Neuronal stem cell (in vitro differentiated cells): ENCODE measurements around the gene NTPCR.
A peak's percentile ranks its signal among the peaks of the same experiment; 100 is the strongest.

Experiments used
- DNase-seq: peaks from one replicate; pipeline ENCODE4 v3.0.0-alpha.2; 2013; ENCODE audit warnings: low spot score
- H2AFZ ChIP-seq: one replicate; pipeline ENCODE4 v1.6.1; 2013; ENCODE audit warnings: mild to moderate bottlenecking, low read length, inconsistent platforms
- H2AK5ac ChIP-seq: 2 replicates; pipeline ENCODE4 v1.6.1; 2013; ENCODE audit warnings: low read depth, mild to moderate bottlenecking, inconsistent platforms, low read length, moderate library complexity, mixed read lengths
- H2BK120ac ChIP-seq: 2 replicates; pipeline ENCODE4 v1.6.1; 2013; ENCODE audit warnings: low read depth, mild to moderate bottlenecking, inconsistent platforms, low read length, moderate library complexity, mixed read lengths
- H2BK12ac ChIP-seq: one replicate; pipeline ENCODE4 v1.6.1; 2013; ENCODE audit warnings: low read length, inconsistent platforms
- H2BK15ac ChIP-seq: 2 replicates; pipeline ENCODE4 v1.6.1; 2013; ENCODE audit warnings: mild to moderate bottlenecking, low read length, inconsistent platforms, mixed read lengths
- H2BK5ac ChIP-seq: one replicate; pipeline ENCODE4 v1.6.1; 2013; ENCODE audit warnings: inconsistent platforms, mild to moderate bottlenecking, low read length, moderate library complexity
- H3K14ac ChIP-seq: one replicate; pipeline ENCODE4 v1.6.1; 2013; ENCODE audit warnings: low read length, inconsistent platforms
- H3K18ac ChIP-seq: 2 replicates; pipeline ENCODE4 v1.6.1; 2013; ENCODE audit warnings: low read length, inconsistent platforms
- H3K23ac ChIP-seq: 2 replicates; pipeline ENCODE4 v1.6.1; 2013; ENCODE audit warnings: low read depth, mild to moderate bottlenecking, mixed read lengths, low read length, inconsistent platforms; ENCODE audit not compliant: poor library complexity
- H3K27ac ChIP-seq: replicated peaks from 3 replicates; pipeline ENCODE4 v1.5.1; 2013; ENCODE audit warnings: low read length, inconsistent platforms
- H3K27me3 ChIP-seq, 3 experiments: 2 replicates each; pipeline ENCODE4 v1.6.1; 2013; ENCODE audit warnings: low read length in 3 of 3, mild to moderate bottlenecking in 2 of 3, inconsistent platforms in 1 of 3, low read depth in 1 of 3, mixed read lengths in 1 of 3, moderate library complexity in 1 of 3; ENCODE audit not compliant: control insufficient read depth in 3 of 3, insufficient read depth in 3 of 3
- H3K36me3 ChIP-seq, 2 donors: replicated peaks in 1 of 2; 2 replicates each; pipeline ENCODE4 v1.6.1; 2013; ENCODE audit warnings: low read length in 2 of 2; ENCODE audit not compliant: control insufficient read depth in 2 of 2, insufficient read depth in 2 of 2
- H3K4ac ChIP-seq: 2 replicates; pipeline ENCODE4 v1.6.1; 2013; ENCODE audit warnings: inconsistent platforms, mild to moderate bottlenecking, low read length, moderate library complexity
- H3K4me1 ChIP-seq, 2 donors: 1 replicate in 1 of 2; 2 replicates in 1 of 2; pipeline ENCODE4 v1.6.1; 2013; ENCODE audit warnings: low read length in 2 of 2, low read depth in 1 of 2; ENCODE audit not compliant: control insufficient read depth in 2 of 2, insufficient read depth in 1 of 2
- H3K4me2 ChIP-seq: one replicate; pipeline ENCODE4 v1.6.1; 2013; ENCODE audit warnings: mild to moderate bottlenecking, low read length, inconsistent platforms; ENCODE audit not compliant: insufficient read depth, poor library complexity, severe bottlenecking
- H3K4me3 ChIP-seq, 2 donors: 2 replicates each; pipeline ENCODE4 v1.5.1; 2013; ENCODE audit warnings: low read length in 2 of 2, mild to moderate bottlenecking in 2 of 2, inconsistent platforms in 1 of 2, moderate library complexity in 1 of 2
- H3K79me1 ChIP-seq: one replicate; pipeline ENCODE4 v1.6.1; 2013; ENCODE audit warnings: low read depth, mild to moderate bottlenecking, inconsistent platforms, low read length, moderate library complexity
- H3K9ac ChIP-seq: one replicate; pipeline ENCODE4 v1.6.1; 2013; ENCODE audit warnings: mild to moderate bottlenecking, low read depth, low read length, inconsistent platforms; ENCODE audit not compliant: poor library complexity
- H3K9me3 ChIP-seq, 2 donors: replicated peaks in 1 of 2; 2 replicates each; pipeline versions ENCODE3 to v1.6.1; 2013; ENCODE audit warnings: low read length in 2 of 2, mild to moderate bottlenecking in 2 of 2, inconsistent platforms in 1 of 2, low read depth in 1 of 2, mixed read lengths in 1 of 2, moderate library complexity in 1 of 2; ENCODE audit not compliant: control insufficient read depth in 2 of 2, insufficient read depth in 1 of 2
- H4K8ac ChIP-seq: one replicate; pipeline ENCODE4 v1.6.1; 2013; ENCODE audit warnings: low read depth, mild to moderate bottlenecking, inconsistent platforms, low read length, moderate library complexity
- H4K91ac ChIP-seq: one replicate; pipeline ENCODE4 v1.6.1; 2013; ENCODE audit warnings: low read length, low read depth, mild to moderate bottlenecking, inconsistent platforms; ENCODE audit not compliant: poor library complexity
- WGBS, 2 donors: extraction: QIAGEN DNeasy Blood & Tissue Kit; methylation state at CpG; one replicate each; pipeline ENCODE4 v1.1.7; 2013; ENCODE audit warnings: missing lambda C conversion rate in 2 of 2, mixed read lengths in 1 of 2; ENCODE audit not compliant: insufficient read length in 2 of 2, insufficient replicate concordance in 1 of 2; ENCODE audit errors: extremely low coverage in 2 of 2; 5-methylcytosine and 5-hydroxymethylcytosine counted together

NTPCR gene

GRCh38 chr1:232982238-232982944, 32.0 kb downstream of the NTPCR start:
- DNase-seq = no peak
- Histone ChIP-seq H4K91ac (no peak overlapping the region), H2AK5ac (no peak overlapping the region), H2BK5ac (no peak overlapping the region), H3K18ac (no peak overlapping the region), H2BK15ac (no peak overlapping the region), H2BK12ac (no peak overlapping the region), H3K27me3 (no peaks in the 10 kb centered on the region), H3K36me3 (peaks cover 19 to 41% of the 10 kb centered on the region in 2 donors), H2BK120ac (no peak overlapping the region), H3K79me1 (no peaks in the 10 kb centered on the region), H3K4ac (no peak overlapping the region), H4K8ac (no peak overlapping the region), H3K23ac (no peak overlapping the region), H3K9me3 (peaks cover 0 to 4% of the 10 kb centered on the region in 2 donors), H3K9ac (no peak overlapping the region), H3K14ac (no peak overlapping the region), H3K4me2 (no peak overlapping the region), H3K4me1 (peaks cover 0 to 2% of the 10 kb centered on the region in 2 donors), H3K27ac (no peak overlapping the region), H3K4me3 (no peak overlapping the region), H2AFZ (no peak overlapping the region)
- no CpG with 5 or more reads among the region's 13 CpGs for WGBS, 2 donors

DNA sequence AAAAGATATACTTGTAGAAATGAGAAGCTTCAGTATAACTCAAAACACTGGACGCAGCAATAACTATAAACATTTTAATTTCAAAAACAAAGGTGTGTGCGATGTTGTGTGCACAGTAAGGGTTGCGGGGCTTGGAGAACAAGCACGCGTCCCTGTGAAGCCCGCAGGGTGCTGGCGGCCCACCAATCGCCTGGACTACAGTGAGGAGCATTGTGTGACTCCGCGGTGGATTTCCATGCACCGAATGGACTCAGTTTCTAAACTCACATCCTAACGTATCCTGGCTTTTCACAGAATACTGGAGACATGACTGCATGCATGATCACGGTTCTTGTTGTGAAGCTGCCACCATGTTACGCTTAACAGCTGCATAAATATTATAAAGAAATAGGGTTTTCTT, 33.0 kb downstream of the NTPCR start:
- Histone ChIP-seq H3K27ac (no peak overlapping the region), H3K9me3 (peaks cover 0 to 4% of the 10 kb centered on the region in 2 donors), H2BK12ac (no peak overlapping the region), H3K79me1 (no peaks in the 10 kb centered on the region), H3K4me1 (peaks cover 0 to 2% of the 10 kb centered on the region in 2 donors), H4K91ac (no peak overlapping the region), H3K23ac (no peak overlapping the region), H3K14ac (no peak overlapping the region), H3K4me2 (no peak overlapping the region), H3K27me3 (no peaks in the 10 kb centered on the region), H3K4me3 (no peak overlapping the region), H2BK15ac (no peak overlapping the region), H3K18ac (no peak overlapping the region), H2BK5ac (no peak overlapping the region), H2BK120ac (no peak overlapping the region), H3K9ac (no peak overlapping the region), H2AFZ (no peak overlapping the region), H2AK5ac (no peak overlapping the region), H3K36me3 (peaks cover 14 to 31% of the 10 kb centered on the region in 2 donors), H3K4ac (no peak overlapping the region), H4K8ac (no peak overlapping the region)
- no peak for DNase-seq
- WGBS, 2 donors = no CpG with 5 or more reads among the region's 14 CpGs

GRCh38 chr1:232983817-232984567, 33.6 kb downstream of the NTPCR start:
- DNase-seq = no peak
- Histone ChIP-seq H3K4me2 (no peak overlapping the region), H3K9ac (no peak overlapping the region), H3K18ac (peak overlapping the region; percentile 72), H2AFZ (no peak overlapping the region), H3K36me3 (peaks cover 14 to 25% of the 10 kb centered on the region in 2 donors), H3K9me3 (peaks cover 0 to 4% of the 10 kb centered on the region in 2 donors), H3K27me3 (no peaks in the 10 kb centered on the region), H3K4ac (no peak overlapping the region), H3K23ac (no peak overlapping the region), H2BK12ac (no peak overlapping the region), H3K14ac (no peak overlapping the region), H2BK5ac (no peak overlapping the region), H4K8ac (no peak overlapping the region), H3K27ac (no peak overlapping the region), H2AK5ac (no peak overlapping the region), H3K4me1 (peaks cover 0 to 4% of the 10 kb centered on the region in 2 donors), H2BK15ac (no peak overlapping the region), H3K4me3 (peak overlapping the region in 1 of 2 donors; percentile 22), H3K79me1 (peaks cover 1% of the 10 kb centered on the region), H2BK120ac (no peak overlapping the region), H4K91ac (no peak overlapping the region)
- no CpG with 5 or more reads among the region's 25 CpGs for WGBS, 2 donors
